DND-41 (cell line): ENCODE measurements around the gene DCAF8L2.

ENCODE experiments used
- ATAC-seq: fragments of 200-7000 bp; cut with Tn5 transposase; 3 replicates; pipeline ENCODE4 v1.9.1; 2021; ENCODE audit warnings: low read depth; ENCODE audit not compliant: insufficient read depth
- DNase-seq: peaks from one replicate; pipeline ENCODE4 v3.0.0-alpha.2; 2020
- H2AFZ ChIP-seq: 2 replicates; pipeline ENCODE4 v1.6.0; 2012; ENCODE audit warnings: low read depth, low read length
- H3K27ac ChIP-seq: 2 replicates; pipeline ENCODE4 v1.5.1; 2012; ENCODE audit warnings: low read length, inconsistent platforms
- H3K27me3 ChIP-seq: fragments of 200-600 bp; sonication (generic); 2 replicates; pipeline ENCODE4 v1.6.0; 2012; ENCODE audit warnings: low read length, mild to moderate bottlenecking, inconsistent platforms; ENCODE audit not compliant: insufficient read depth, poor library complexity
- H3K36me3 ChIP-seq: 2 replicates; pipeline ENCODE4 v1.5.1; 2012; ENCODE audit warnings: low read length, inconsistent platforms; ENCODE audit not compliant: insufficient read depth
- H3K4me1 ChIP-seq: 2 replicates; pipeline ENCODE4 v1.5.1; 2012; ENCODE audit warnings: mild to moderate bottlenecking, low read length; ENCODE audit not compliant: insufficient read depth
- H3K4me2 ChIP-seq: 2 replicates; pipeline ENCODE4 v1.6.0; 2012; ENCODE audit warnings: mild to moderate bottlenecking, moderate library complexity, low read length, inconsistent platforms; ENCODE audit not compliant: insufficient read depth
- H3K4me3 ChIP-seq, 2 experiments: fragments of 200-600 bp in 1 of 2; shearing (Covaris generic) in 1 of 2; 2 replicates each; pipeline ENCODE4 v1.5.1; 2012 to 2016; ENCODE audit warnings: inconsistent platforms in 2 of 2, low read length in 2 of 2, mild to moderate bottlenecking in 2 of 2, low read depth in 1 of 2, moderate library complexity in 1 of 2
- H3K79me2 ChIP-seq: 2 replicates; pipeline ENCODE4 v1.6.0; 2012; ENCODE audit warnings: low read length, inconsistent platforms; ENCODE audit not compliant: insufficient read depth
- H3K9ac ChIP-seq: 2 replicates; pipeline ENCODE4 v1.6.0; 2012; ENCODE audit warnings: low read depth, mild to moderate bottlenecking, inconsistent platforms, low read length, moderate library complexity
- H3K9me3 ChIP-seq: 2 replicates; pipeline ENCODE4 v1.5.1; 2012; ENCODE audit warnings: low read length, moderate library complexity, mild to moderate bottlenecking, inconsistent platforms; ENCODE audit not compliant: insufficient read depth, severe bottlenecking
- H4K20me1 ChIP-seq: 2 replicates; pipeline ENCODE4 v1.6.0; 2012; ENCODE audit warnings: low read length; ENCODE audit not compliant: insufficient read depth
- CTCF ChIP-seq: IDR thresholded peaks from 2 replicates; pipeline ENCODE4 v1.5.1; 2012; ENCODE audit warnings: borderline replicate concordance, low read length, moderate library complexity, mild to moderate bottlenecking; ENCODE audit not compliant: poor library complexity, severe bottlenecking; ENCODE audit errors: extremely low read depth
- EZH2 ChIP-seq: IDR thresholded peaks from 3 replicates; pipeline ENCODE4 v1.6.1; 2012; ENCODE audit warnings: borderline replicate concordance, low read depth, mild to moderate bottlenecking, moderate library complexity, low read length, inconsistent platforms; ENCODE audit not compliant: severe bottlenecking

DCAF8L2 gene

GRCh38 chrX:27619975-27620374 lies 29.8 kb downstream of the DCAF8L2 start:
- H3K27me3 ChIP-seq, result no peaks in the 10 kb centered on the region
- no peaks in the 10 kb centered on the region for H3K36me3 ChIP-seq
- H3K4me1 ChIP-seq, result no peaks in the 10 kb centered on the region
- DNase-seq (no peak), ATAC-seq (0 out of 3 replicates have a peak, but pooled peaks have one; percentile 54)
- H2AFZ ChIP-seq, result no peak overlapping the region
- H4K20me1 ChIP-seq, result no peaks in the 10 kb centered on the region
- no peaks in the 10 kb centered on the region for H3K79me2 ChIP-seq
- no peak overlapping the region for H3K4me2 ChIP-seq
- H3K4me3 ChIP-seq, result no peak overlapping the region
- TF ChIP-seq EZH2, result no peak
- TF ChIP-seq CTCF, result peak; percentile 57
- no peak overlapping the region for H3K27ac ChIP-seq
- no peak overlapping the region for H3K9ac ChIP-seq
- H3K9me3 ChIP-seq, result no peaks in the 10 kb centered on the region

- H3K27me3 ChIP-seq, result no peaks in the 10 kb centered on the region
- DNase-seq (no peak), ATAC-seq (no peak)
- no peaks in the 10 kb centered on the region for H3K79me2 ChIP-seq
- no peak overlapping the region for H3K4me2 ChIP-seq
- no peak overlapping the region for H3K9ac ChIP-seq
- peaks cover 19% of the 10 kb centered on the region for H3K4me1 ChIP-seq
- H3K9me3 ChIP-seq, result no peaks in the 10 kb centered on the region
- no peak overlapping the region for H3K4me3 ChIP-seq
- H4K20me1 ChIP-seq, result no peaks in the 10 kb centered on the region
- no peaks in the 10 kb centered on the region for H3K36me3 ChIP-seq
- H3K27ac ChIP-seq, result no peak overlapping the region
- no peak for TF ChIP-seq CTCF
- no peak for TF ChIP-seq EZH2
- H2AFZ ChIP-seq, result no peak overlapping the region
Observed at GRCh38 chrX:27622883-27623282, 32.7 kb downstream of the DCAF8L2 start.

GRCh38 chrX:27626066-27626465 lies 35.9 kb downstream of the DCAF8L2 start:
- no peaks in the 10 kb centered on the region for H3K36me3 ChIP-seq
- H4K20me1 ChIP-seq, result no peaks in the 10 kb centered on the region
- H3K4me1 ChIP-seq, result peaks cover 19% of the 10 kb centered on the region
- peak overlapping the region; percentile 81 for H2AFZ ChIP-seq
- H3K27ac ChIP-seq, result peak overlapping the region; percentile 80
- H3K4me3 ChIP-seq, result peak overlapping the region in 1 of 2 experiments; percentile 36; a peak in 1 of 4 replicates
- ATAC-seq (peak; percentile 98), DNase-seq (peak; percentile 40)
- no peaks in the 10 kb centered on the region for H3K9me3 ChIP-seq
- TF ChIP-seq EZH2, result no peak
- TF ChIP-seq CTCF, result no peak
- no peaks in the 10 kb centered on the region for H3K27me3 ChIP-seq
- H3K4me2 ChIP-seq, result peak overlapping the region; percentile 57
- no peaks in the 10 kb centered on the region for H3K79me2 ChIP-seq
- H3K9ac ChIP-seq, result peak overlapping the region; percentile 35; the same call in 1 of the 2 replicates

- no peaks in the 10 kb centered on the region for H3K79me2 ChIP-seq
- no peak overlapping the region for H3K27ac ChIP-seq
- no peak overlapping the region for H3K9ac ChIP-seq
- H4K20me1 ChIP-seq, result no peaks in the 10 kb centered on the region
- no peak overlapping the region for H3K4me2 ChIP-seq
- no peak for DNase-seq
- ATAC-seq, result no peak
- H3K27me3 ChIP-seq, result no peaks in the 10 kb centered on the region
- no peaks in the 10 kb centered on the region for H3K4me1 ChIP-seq
- no peak overlapping the region for H2AFZ ChIP-seq
- H3K4me3 ChIP-seq, result no peak overlapping the region
- no peaks in the 10 kb centered on the region for H3K36me3 ChIP-seq
- TF ChIP-seq CTCF (no peak), EZH2 (no peak)
- no peaks in the 10 kb centered on the region for H3K9me3 ChIP-seq
Observed at GRCh38 chrX:27633328-27633727, 43.2 kb downstream of the DCAF8L2 start.
